CD4-positive, alpha-beta T cell treated with Interleukin-17A for 1 hour (primary cell): ENCODE measurements around the gene P2RY14.
A peak's percentile ranks its signal among the peaks of the same experiment; 100 is the strongest.

Source experiments
- DNase-seq: peaks from one replicate; pipeline ENCODE4 v3.0.0-alpha.2; 2020

Gene P2RY14

GRCh38 chr3:151210676-151211381 lies 67.5 kb downstream of the P2RY14 start:
- no peak for DNase-seq

GRCh38 chr3:151209654-151210053 lies 68.7 kb downstream of the P2RY14 start:
- DNase-seq: peak; percentile 51

GRCh38 chr3:151206201-151206600 lies 72.1 kb downstream of the P2RY14 start:
- DNase-seq: no peak

- DNase-seq: no peak
These were observed 72.9 kb downstream of the P2RY14 start for GRCh38 chr3:151205482-151205881.

- DNase-seq: peak; percentile 37
These were observed 73.6 kb downstream of the P2RY14 start for GRCh38 chr3:151204530-151205402.

GRCh38 chr3:151203051-151203420 lies 75.3 kb downstream of the P2RY14 start, which contains the start of gene GPR171:
GPR171 (minus strand) TSS chr3:151203216; CDS start chr3:151199386, 3,830 bp downstream.
- DNase-seq: peak; percentile 83

- DNase-seq: peak; percentile 47
These were observed 77.2 kb downstream of the P2RY14 start for GRCh38 chr3:151201051-151201730.

GRCh38 chr3:151200586-151200985 lies 77.8 kb downstream of the P2RY14 start:
- DNase-seq: peak; percentile 32

- peak; percentile 36 for DNase-seq
These were observed 78.5 kb downstream of the P2RY14 start for GRCh38 chr3:151199554-151200438.

GRCh38 chr3:151198849-151199248 lies 79.5 kb downstream of the P2RY14 start:
- DNase-seq: no peak

- no peak for DNase-seq
These were observed 80.2 kb downstream of the P2RY14 start for GRCh38 chr3:151197981-151198767.

- no peak for DNase-seq
These were observed 81.1 kb downstream of the P2RY14 start for GRCh38 chr3:151197228-151197627.

- no peak for DNase-seq
These were observed 81.9 kb downstream of the P2RY14 start for GRCh38 chr3:151196434-151196833.

- DNase-seq: no peak
These were observed 82.5 kb downstream of the P2RY14 start for GRCh38 chr3:151195826-151196225.

GRCh38 chr3:151192545-151192944 lies 85.8 kb downstream of the P2RY14 start:
- no peak for DNase-seq

- no peak for DNase-seq
These were observed 87.2 kb downstream of the P2RY14 start for GRCh38 chr3:151191095-151191494.

GRCh38 chr3:151183265-151183671 lies 95.1 kb downstream of the P2RY14 start:
- peak; percentile 40 for DNase-seq

GRCh38 chr3:151182349-151183079 lies 95.8 kb downstream of the P2RY14 start:
- DNase-seq: no peak

GRCh38 chr3:151178208-151178845 lies 100.0 kb downstream of the P2RY14 start:
- no peak for DNase-seq

GRCh38 chr3:151175952-151176351 lies 102.4 kb downstream of the P2RY14 start:
- no peak for DNase-seq
